HG02852 (cell line): ENCODE data around the gene FGF2.
"Not testable (repeated sequence)": the region's sequence is repeated elsewhere in the genome, so short reads cannot be mapped to it uniquely, and the experiment has no call there.

Experiments
- ATAC-seq: cut with Tn5 transposase; IDR thresholded peaks from one replicate; pipeline ENCODE4 v1.9.1; 2021; ENCODE audit warnings: mild to moderate bottlenecking, moderate library complexity; ENCODE audit not compliant: unreplicated experiment

FGF2 gene

DNA sequence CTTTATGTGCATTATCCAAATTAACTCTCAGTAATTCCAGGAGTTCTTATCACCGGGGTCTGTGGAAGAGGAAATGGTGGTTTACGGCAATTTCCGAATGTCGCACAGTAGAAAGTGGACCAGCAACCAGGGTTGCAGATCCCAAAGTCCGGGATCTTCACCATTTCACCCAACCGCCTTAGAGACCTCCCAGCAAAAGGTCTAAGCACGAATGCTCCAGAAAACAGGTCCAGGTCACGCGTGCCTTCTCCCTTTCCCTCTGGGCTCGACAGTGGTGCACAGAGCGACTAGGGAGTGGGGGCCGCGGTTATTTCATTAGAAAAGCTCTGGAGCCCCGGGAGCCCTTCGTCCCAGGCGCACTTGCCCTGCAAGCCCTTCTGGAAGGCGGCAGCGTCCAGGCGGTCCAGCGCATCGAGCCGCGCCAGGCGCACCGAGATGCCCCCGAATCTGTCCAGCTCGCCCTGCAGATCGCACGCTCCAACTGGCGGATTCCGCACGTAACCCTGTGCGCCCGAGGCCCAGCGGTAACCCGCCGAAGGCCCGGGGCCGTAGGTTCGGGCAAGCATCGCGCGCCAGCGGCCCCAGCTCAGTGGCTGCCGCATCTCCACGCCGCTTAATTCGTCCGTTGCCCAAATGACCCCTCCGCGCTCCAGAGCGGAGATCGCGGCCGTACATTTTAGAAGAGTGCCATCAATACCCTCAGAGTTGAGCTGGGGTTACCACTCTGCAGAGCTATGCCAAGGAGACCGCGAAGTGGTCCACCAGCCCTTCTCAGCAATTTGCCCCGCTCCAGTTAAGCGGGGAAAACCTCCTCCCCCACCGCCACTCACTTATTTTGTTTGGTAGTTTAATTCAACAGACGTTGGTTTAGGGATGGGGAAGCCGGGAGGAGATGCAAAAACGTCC lies 95.6 kb downstream of the FGF2 start, which contains the start of gene NUDT6:
Gene NUDT6, minus strand, starts transcription at position 627 of the 906 bp plus-strand sequence. Its CDS starts 25 bp downstream, at position 602.
- peak; percentile 72 for ATAC-seq

DNA sequence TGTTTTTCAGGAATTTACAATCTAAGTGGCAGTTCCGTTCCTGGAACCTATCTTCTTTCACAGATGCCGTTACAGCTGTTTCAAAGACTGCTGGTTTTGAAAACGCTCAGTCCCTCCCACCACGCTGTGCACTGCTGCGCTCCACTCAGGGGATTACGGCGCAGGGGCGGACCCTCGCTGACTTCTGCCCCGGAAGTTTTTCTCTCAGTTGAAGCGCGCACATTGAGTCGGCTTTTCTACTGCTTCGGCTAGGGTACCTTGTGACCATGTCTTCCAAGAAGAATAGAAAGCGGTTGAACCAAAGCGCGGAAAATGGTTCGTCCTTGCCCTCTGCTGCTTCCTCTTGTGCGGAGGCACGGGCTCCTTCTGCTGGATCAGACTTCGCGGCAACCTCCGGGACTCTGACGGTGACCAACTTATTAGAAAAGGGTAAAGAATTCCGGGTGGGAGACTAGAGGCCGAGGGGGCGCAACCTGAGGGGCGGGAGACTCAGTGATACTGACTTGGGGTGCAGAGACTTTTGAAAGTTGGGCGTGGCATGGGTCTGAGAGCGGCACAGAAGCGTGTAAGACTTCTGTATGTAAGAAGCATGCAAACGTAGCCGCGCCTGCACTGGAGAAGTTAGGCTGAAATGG lies 96.4 kb downstream of the FGF2 start:
- ATAC-seq, result peak; percentile 96

DNA sequence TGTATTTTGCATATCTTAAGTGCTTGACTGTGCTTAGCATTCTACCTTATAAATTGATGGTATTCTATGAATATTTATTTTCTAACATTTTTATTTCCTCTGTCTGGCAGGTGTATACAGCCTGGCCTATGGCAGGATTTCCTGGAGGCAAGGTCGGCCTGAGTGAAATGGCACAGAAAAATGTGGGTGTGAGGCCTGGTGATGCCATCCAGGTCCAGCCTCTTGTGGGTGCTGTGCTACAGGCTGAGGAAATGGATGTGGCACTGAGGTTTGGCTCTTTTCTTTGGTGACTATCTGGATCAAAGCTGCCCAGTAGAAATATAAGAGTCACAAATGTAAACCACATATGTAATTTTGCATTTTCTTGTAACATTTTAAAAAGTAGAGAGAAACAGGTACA lies 102.3 kb downstream of the FGF2 start:
- ATAC-seq, result no peak

DNA sequence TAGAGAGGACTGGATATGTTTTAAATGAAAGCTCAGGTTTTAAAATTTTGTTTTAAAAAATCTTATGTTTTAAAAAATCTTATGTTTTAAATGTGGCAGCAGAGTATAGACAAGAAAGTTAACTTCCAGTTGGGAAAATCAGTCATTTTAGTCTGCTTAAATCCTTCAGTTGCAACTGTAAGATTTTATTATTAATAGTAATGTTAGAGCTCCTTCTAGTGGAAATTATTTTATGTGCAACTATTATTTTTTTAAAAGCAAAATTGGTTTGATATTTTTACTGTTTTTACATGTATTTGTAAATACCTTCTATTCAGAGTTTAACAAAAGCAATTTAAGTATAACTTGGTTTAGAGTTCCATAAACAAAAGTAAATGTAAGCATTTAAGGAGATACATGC lies 104.2 kb downstream of the FGF2 start:
- ATAC-seq, result no peak

DNA sequence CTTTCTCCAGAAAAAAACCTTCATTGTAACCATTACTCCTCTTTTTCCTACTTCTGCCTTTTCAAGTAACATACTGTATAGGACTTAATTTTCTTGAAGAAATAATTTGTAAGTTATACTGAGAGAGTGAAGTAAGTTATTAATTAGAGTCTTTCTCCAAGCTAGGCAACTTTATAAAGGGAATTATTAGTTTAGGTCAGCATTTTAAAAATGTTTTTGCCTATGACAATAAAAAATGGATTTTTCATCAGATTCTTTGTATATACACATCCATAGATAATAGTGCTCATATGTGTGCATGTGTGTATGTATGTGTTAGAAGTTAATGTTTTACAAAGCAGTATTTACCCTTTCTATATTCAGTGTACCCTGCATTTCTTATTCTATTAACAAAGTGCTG lies 106.1 kb downstream of the FGF2 start:
- ATAC-seq, result no peak

DNA sequence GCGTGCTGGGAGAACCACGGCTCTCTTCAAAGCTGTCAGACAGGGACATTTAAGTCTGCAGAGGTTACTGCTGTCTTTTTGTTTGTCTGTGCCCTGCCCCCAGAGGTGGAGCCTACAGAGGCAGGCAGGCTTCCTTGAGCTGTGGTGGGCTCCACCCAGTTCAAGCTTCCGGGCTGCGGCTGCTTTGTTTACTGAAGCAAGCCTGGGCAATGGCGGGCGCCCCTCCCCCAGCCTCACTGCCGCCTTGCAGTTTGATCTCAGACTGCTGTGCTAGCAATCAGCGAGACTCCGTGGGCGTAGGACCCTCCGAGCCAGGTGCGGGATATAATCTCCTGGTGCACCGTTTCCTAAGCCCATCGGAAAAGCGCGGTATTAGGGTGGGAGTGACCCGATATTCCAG lies 118.5 kb downstream of the FGF2 start:
- not testable (repeated sequence) for ATAC-seq

DNA sequence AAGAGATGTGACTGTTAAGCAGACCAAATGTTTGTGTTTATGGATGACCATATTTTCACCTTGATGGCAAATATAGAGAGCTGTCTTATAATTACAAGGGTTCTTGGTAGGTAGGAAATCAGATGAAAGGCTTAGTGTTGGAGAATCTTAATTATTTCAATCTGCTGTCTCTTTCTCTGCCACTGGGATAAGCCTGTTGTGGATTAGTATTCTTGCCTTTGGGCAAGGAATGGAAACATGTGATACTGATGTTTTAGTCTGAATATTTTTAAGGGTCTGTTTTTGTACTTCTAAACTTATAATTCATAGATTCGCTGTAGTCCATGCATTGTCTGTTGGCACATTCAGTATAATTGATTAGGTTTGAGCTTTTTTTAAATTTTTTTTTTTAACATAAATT lies 119.5 kb downstream of the FGF2 start:
- ATAC-seq, result no peak
